Measurements from ENCODE around the gene SCIMP. TPM values are rescaled to one million over a fixed set of nuclear protein-coding genes. Genes with fewer than 3 reads are reported as not detected.

SCIMP gene
- total RNA-seq, 1 donor from 2014 or later: 35.5 TPM

DNA sequence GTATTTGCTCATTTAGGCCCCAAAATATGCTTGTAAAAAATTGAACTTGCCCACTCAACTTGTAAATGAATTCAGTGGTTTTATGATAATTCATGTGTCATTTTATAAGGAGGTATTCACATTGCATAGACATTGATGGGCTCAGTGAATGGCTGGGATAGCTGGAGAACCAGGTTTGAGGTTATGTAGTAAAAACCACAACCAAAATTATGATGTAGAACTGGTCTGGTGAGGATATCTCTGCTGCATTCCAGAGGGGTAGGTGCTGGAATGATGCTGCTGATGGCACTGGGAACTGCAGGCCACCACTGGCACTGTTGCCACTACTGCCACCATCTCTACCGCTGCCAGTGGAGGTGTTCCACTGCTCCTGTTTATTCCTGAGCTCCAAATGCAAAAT lies 25.9 kb upstream of the SCIMP start:
- no peak for ATAC-seq
- no peaks in the 10 kb centered on the region for H3K4me1 ChIP-seq
- H3K36me3 ChIP-seq: no peaks in the 10 kb centered on the region
- DNase-seq: no peak
- H3K4me3 ChIP-seq: no peak overlapping the region
- no peaks in the 10 kb centered on the region for H3K27me3 ChIP-seq (ENCODE audit: low read depth)
- no peaks in the 10 kb centered on the region for H3K9me3 ChIP-seq
- no peak for TF ChIP-seq CTCF (IDR thresholded peaks at IDR 0.05)
- intact Hi-C loops (cut with DNase I): no loop called here
- no peak overlapping the region for H3K27ac ChIP-seq

DNA sequence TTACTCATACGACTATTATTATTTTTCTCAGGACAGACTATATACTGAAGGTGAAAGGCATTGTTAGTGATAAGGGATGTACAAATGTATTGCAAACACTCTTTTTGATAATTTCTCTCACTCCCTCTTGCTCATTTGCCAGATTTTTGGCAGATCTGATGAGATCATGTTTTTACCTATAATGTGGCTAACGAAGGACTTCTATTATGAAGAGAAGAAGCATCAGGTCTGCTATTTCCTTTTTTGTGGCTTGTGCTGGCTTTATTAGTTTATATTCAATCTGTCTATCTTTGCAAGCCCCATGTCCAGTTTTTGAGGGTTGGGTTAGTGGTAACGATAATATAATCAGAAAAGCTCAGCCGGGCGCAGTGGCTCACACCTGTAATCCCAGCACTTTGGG lies 22.5 kb upstream of the SCIMP start:
- no peak for TF ChIP-seq CTCF (IDR thresholded peaks at IDR 0.05)
- Histone ChIP-seq H3K36me3 (no peaks in the 10 kb centered on the region), H3K9me3 (no peaks in the 10 kb centered on the region), H3K27me3 (ENCODE audit: low read depth) (no peaks in the 10 kb centered on the region), H3K4me3 (no peak overlapping the region), H3K4me1 (peaks cover 5% of the 10 kb centered on the region), H3K27ac (no peak overlapping the region)
- no peak for DNase-seq
- intact Hi-C loops (cut with DNase I): no loop called here
- no peak for ATAC-seq

GRCh38 chr17:5254903-5255521 lies 20.4 kb upstream of the SCIMP start:
- H3K27me3 ChIP-seq (ENCODE audit: low read depth): no peaks in the 10 kb centered on the region
- no peaks in the 10 kb centered on the region for H3K9me3 ChIP-seq
- DNase-seq (no peak), ATAC-seq (no peak)
- TF ChIP-seq CTCF (IDR thresholded peaks at IDR 0.05): no peak
- no peaks in the 10 kb centered on the region for H3K36me3 ChIP-seq
- intact Hi-C loops (cut with DNase I): no loop called here
- no peak overlapping the region for H3K4me3 ChIP-seq
- no peak overlapping the region for H3K27ac ChIP-seq
- H3K4me1 ChIP-seq: peaks cover 5% of the 10 kb centered on the region

GRCh38 chr17:5254414-5254813 lies 19.8 kb upstream of the SCIMP start:
- Histone ChIP-seq H3K9me3 (no peaks in the 10 kb centered on the region), H3K36me3 (no peaks in the 10 kb centered on the region), H3K4me3 (no peak overlapping the region), H3K27ac (no peak overlapping the region), H3K27me3 (ENCODE audit: low read depth) (no peaks in the 10 kb centered on the region), H3K4me1 (peaks cover 5% of the 10 kb centered on the region)
- DNase-seq: no peak
- ATAC-seq: no peak
- intact Hi-C loops (cut with DNase I): no loop called here
- TF ChIP-seq CTCF (IDR thresholded peaks at IDR 0.05): no peak

DNA sequence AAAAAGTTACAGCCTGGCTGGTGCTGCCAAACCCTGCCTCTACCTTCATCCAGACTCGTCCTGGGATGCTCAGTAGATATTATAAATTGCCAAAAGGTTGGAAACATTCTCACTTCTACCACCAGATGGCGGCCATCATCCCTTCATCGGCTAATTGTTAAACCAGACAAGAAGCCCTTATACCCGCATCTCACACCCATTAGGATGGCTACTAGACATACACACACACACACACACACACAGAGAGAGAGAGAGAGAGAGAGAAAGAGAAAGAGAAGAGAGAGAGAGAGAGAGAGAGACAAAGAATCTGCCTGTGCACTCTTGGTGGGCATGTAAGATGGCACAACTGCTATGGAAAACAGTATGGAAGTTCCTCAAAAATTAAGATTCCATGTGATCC lies 15.0 kb upstream of the SCIMP start:
- no peak overlapping the region for H3K4me3 ChIP-seq
- no peak overlapping the region for H3K27ac ChIP-seq
- DNase-seq (no peak), ATAC-seq (peak; percentile 66 to 76)
- H3K9me3 ChIP-seq: no peaks in the 10 kb centered on the region
- H3K27me3 ChIP-seq (ENCODE audit: low read depth): no peaks in the 10 kb centered on the region
- H3K4me1 ChIP-seq: no peaks in the 10 kb centered on the region
- intact Hi-C loops (cut with DNase I): no loop called here
- H3K36me3 ChIP-seq: no peaks in the 10 kb centered on the region
- TF ChIP-seq CTCF (IDR thresholded peaks at IDR 0.05): peak; percentile 55
